ENCODE measurements around the gene DIP2A.

DNA sequence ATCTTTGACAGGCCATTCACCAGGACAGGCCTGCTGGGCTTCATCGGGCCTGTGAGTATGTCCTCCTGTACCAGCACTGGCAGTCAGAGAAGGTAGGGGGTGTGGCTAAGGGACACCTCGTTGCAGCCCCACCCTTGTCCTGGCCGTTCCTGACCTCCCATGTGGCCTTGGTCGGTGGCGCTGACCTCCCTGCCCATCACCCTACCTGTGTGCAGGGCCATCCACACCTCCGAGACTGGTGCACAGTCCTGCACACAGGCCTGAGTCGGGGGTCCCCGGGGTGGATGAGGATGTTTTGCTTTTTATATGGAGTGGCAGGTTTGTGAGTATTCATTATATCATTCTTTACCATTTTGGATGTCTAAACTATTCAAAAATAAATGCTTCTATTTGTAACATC is 87.2 kb downstream of the DIP2A start:
- TF ChIP-seq ZNF274 (CRISPR knock-in tag; IDR thresholded peaks at IDR 0.05) = no peak
- no peak for TF ChIP-seq HOXA3 (CRISPR knock-in tag; IDR thresholded peaks at IDR 0.05)
- TF ChIP-seq DMAP1 (CRISPR knock-in tag; IDR thresholded peaks at IDR 0.05) = no peak
- TF ChIP-seq RFX5 (IDR thresholded peaks at IDR 0.05; ENCODE audit: low read depth, low read length) = no peak
- no peak for TF ChIP-seq ZFP62 (CRISPR knock-in tag; IDR thresholded peaks at IDR 0.05)
- no peak for TF ChIP-seq MYC (CRISPR knock-in tag; IDR thresholded peaks at IDR 0.05; ENCODE audit: borderline replicate concordance)
- no peak for TF ChIP-seq LCORL (IDR thresholded peaks at IDR 0.05)
- no peak for TF ChIP-seq LCORL (CRISPR knock-in tag; IDR thresholded peaks at IDR 0.05)
- TF ChIP-seq CTCF (CRISPR knock-in tag; IDR thresholded peaks at IDR 0.05) = no peak
- TF ChIP-seq MTA1 (CRISPR knock-in tag; IDR thresholded peaks at IDR 0.05; ENCODE audit: borderline replicate concordance) = no peak

Data from HepG2 (cell line).